Measurements from ENCODE around the gene KIF3A. TPM values are rescaled to one million over a fixed set of nuclear protein-coding genes. Genes with fewer than 3 reads are reported as not detected.

Gene KIF3A
- total RNA-seq, 1 experiment from 2014 or later = 12.7 TPM

DNA sequence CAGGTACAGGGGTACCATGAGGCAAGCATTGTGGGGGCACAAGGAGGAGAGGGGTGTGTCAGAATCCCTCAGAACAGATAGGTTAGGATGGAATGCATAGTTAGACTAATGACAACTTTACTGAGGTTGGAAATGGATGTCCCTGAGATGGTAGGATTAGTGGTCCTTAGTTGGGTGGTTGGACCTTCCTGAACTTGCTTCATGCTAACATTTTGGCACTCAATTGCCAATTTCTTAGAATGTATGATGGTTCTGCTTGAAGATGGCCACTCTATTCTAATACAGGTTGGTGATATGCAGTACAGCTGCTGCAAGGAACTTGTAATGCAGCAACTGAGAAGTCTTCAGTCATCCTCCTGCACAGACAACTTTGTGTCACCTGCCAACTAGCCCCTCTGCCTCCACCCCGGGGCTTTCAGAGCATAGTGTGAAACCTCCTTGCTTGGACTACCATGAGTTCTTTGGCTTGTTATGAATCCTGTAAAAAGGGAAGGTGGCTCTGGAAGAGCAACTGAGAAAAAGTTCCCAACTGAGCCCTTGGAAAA lies 15.3 kb upstream of the KIF3A start:
- no peak overlapping the region for H3K27ac ChIP-seq (ENCODE audit: low read depth, low read length)
- H3K4me1 ChIP-seq (ENCODE audit: control insufficient read depth in 1 of 2, insufficient read depth in 2 of 2, low read length in 2 of 2) = no peaks in the 10 kb centered on the region
- no peak overlapping the region for H3K4me3 ChIP-seq (replicated peaks in 1 of 2; ENCODE audit: low read depth in 1 of 2, low read length in 2 of 2)
- RAD21 ChIA-PET (ENCODE audit: low non-redundant PET in 1 of 2, low total read pairs in 2 of 2, uncharacterized antibody in 2 of 2, unreplicated experiment in 2 of 2) = no interaction called here
- no peaks in the 10 kb centered on the region for H3K9me2 ChIP-seq (ENCODE audit: insufficient read depth)
- CTCF ChIA-PET = interaction anchor here (2.0 kb wide), 1 partner anchor 68 kb away, joined by 8 read pairs; no protein-coding TSS in a partner anchor
- no peaks in the 10 kb centered on the region for H4K20me1 ChIP-seq (ENCODE audit: insufficient read depth)
- no peak for DNase-seq (ENCODE audit: low read depth, low spot score)
- POLR2A ChIA-PET = interaction anchor here (1.1 kb wide), 1 partner anchor 24 kb away, joined by 3 read pairs; no protein-coding TSS in a partner anchor
- no peak overlapping the region for H3K9ac ChIP-seq (ENCODE audit: low read length)
- H3K36me3 ChIP-seq (ENCODE audit: control insufficient read depth in 1 of 2, insufficient read depth in 2 of 2, low read length in 2 of 2) = no peaks in the 10 kb centered on the region
- no peak overlapping the region for H2AFZ ChIP-seq (ENCODE audit: low read depth, low read length, poor library complexity, severe bottlenecking)
- no peaks in the 10 kb centered on the region for H3K27me3 ChIP-seq (ENCODE audit: insufficient read depth, low read length)
- no peaks in the 10 kb centered on the region for H3K79me2 ChIP-seq (ENCODE audit: insufficient read depth, low read length)
- ATAC-seq = no peak
- intact Hi-C loops (cut with micrococcal nuclease) = loop anchor here (2.0 kb wide), 1 partner anchor 68 kb away; no protein-coding TSS in a partner anchor
- H3K9me3 ChIP-seq (ENCODE audit: control insufficient read depth in 1 of 2, insufficient read depth in 1 of 2, low read depth in 1 of 2, low read length in 2 of 2) = no peaks in the 10 kb centered on the region
- H3K4me2 ChIP-seq (ENCODE audit: low read length) = no peak overlapping the region; the same call in 1 of the 2 replicates
- TF ChIP-seq, protein P1, sequence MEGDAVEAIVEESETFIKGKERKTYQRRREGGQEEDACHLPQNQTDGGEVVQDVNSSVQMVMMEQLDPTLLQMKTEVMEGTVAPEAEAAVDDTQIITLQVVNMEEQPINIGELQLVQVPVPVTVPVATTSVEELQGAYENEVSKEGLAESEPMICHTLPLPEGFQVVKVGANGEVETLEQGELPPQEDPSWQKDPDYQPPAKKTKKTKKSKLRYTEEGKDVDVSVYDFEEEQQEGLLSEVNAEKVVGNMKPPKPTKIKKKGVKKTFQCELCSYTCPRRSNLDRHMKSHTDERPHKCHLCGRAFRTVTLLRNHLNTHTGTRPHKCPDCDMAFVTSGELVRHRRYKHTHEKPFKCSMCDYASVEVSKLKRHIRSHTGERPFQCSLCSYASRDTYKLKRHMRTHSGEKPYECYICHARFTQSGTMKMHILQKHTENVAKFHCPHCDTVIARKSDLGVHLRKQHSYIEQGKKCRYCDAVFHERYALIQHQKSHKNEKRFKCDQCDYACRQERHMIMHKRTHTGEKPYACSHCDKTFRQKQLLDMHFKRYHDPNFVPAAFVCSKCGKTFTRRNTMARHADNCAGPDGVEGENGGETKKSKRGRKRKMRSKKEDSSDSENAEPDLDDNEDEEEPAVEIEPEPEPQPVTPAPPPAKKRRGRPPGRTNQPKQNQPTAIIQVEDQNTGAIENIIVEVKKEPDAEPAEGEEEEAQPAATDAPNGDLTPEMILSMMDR (IDR thresholded peaks at IDR 0.05 in 2 of 3, conservative IDR thresholded peaks at IDR 0.05 in 1 of 3; ENCODE audit: borderline replicate concordance in 1 of 3, insufficient read depth in 1 of 3, low read depth in 2 of 3, low read length in 2 of 3) = no peak
- TF ChIP-seq CBX3 (IDR thresholded peaks at IDR 0.05; ENCODE audit: low read depth) = no peak
- no peak for TF ChIP-seq ELF1 (IDR thresholded peaks at IDR 0.05; ENCODE audit: borderline replicate concordance, low read depth)
- TF ChIP-seq, protein P2, sequence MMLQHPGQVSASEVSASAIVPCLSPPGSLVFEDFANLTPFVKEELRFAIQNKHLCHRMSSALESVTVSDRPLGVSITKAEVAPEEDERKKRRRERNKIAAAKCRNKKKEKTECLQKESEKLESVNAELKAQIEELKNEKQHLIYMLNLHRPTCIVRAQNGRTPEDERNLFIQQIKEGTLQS (IDR thresholded peaks at IDR 0.05) = no peak
- no peak for TF ChIP-seq EZH2 (IDR thresholded peaks at IDR 0.05)
- no peak for TF ChIP-seq SP1 (IDR thresholded peaks at IDR 0.05; ENCODE audit: low read depth)
- no peak for TF ChIP-seq YY1 (IDR thresholded peaks at IDR 0.05; ENCODE audit: extremely low read depth, insufficient replicate concordance, low read depth, low read length)
- no peak for TF ChIP-seq ZNF274 (IDR thresholded peaks at IDR 0.05; ENCODE audit: low read depth, low read length)
- TF ChIP-seq, protein P3, sequence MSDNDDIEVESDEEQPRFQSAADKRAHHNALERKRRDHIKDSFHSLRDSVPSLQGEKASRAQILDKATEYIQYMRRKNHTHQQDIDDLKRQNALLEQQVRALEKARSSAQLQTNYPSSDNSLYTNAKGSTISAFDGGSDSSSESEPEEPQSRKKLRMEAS (IDR thresholded peaks at IDR 0.05) = no peak
- no peak for TF ChIP-seq FOSL1 (IDR thresholded peaks at IDR 0.05; ENCODE audit: low read depth)
- TF ChIP-seq, protein P4, sequence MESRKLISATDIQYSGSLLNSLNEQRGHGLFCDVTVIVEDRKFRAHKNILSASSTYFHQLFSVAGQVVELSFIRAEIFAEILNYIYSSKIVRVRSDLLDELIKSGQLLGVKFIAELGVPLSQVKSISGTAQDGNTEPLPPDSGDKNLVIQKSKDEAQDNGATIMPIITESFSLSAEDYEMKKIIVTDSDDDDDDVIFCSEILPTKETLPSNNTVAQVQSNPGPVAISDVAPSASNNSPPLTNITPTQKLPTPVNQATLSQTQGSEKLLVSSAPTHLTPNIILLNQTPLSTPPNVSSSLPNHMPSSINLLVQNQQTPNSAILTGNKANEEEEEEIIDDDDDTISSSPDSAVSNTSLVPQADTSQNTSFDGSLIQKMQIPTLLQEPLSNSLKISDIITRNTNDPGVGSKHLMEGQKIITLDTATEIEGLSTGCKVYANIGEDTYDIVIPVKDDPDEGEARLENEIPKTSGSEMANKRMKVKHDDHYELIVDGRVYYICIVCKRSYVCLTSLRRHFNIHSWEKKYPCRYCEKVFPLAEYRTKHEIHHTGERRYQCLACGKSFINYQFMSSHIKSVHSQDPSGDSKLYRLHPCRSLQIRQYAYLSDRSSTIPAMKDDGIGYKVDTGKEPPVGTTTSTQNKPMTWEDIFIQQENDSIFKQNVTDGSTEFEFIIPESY (IDR thresholded peaks at IDR 0.05; ENCODE audit: extremely low read depth, insufficient replicate concordance, low read length) = no peak
- no peak for TF ChIP-seq EZH2phosphoT487 (IDR thresholded peaks at IDR 0.05; ENCODE audit: borderline replicate concordance)
- no peak for TF ChIP-seq SIN3A (IDR thresholded peaks at IDR 0.05; ENCODE audit: low read depth)
- TF ChIP-seq EGR1 (IDR thresholded peaks at IDR 0.05; ENCODE audit: low read depth) = no peak
- TF ChIP-seq, protein P5, sequence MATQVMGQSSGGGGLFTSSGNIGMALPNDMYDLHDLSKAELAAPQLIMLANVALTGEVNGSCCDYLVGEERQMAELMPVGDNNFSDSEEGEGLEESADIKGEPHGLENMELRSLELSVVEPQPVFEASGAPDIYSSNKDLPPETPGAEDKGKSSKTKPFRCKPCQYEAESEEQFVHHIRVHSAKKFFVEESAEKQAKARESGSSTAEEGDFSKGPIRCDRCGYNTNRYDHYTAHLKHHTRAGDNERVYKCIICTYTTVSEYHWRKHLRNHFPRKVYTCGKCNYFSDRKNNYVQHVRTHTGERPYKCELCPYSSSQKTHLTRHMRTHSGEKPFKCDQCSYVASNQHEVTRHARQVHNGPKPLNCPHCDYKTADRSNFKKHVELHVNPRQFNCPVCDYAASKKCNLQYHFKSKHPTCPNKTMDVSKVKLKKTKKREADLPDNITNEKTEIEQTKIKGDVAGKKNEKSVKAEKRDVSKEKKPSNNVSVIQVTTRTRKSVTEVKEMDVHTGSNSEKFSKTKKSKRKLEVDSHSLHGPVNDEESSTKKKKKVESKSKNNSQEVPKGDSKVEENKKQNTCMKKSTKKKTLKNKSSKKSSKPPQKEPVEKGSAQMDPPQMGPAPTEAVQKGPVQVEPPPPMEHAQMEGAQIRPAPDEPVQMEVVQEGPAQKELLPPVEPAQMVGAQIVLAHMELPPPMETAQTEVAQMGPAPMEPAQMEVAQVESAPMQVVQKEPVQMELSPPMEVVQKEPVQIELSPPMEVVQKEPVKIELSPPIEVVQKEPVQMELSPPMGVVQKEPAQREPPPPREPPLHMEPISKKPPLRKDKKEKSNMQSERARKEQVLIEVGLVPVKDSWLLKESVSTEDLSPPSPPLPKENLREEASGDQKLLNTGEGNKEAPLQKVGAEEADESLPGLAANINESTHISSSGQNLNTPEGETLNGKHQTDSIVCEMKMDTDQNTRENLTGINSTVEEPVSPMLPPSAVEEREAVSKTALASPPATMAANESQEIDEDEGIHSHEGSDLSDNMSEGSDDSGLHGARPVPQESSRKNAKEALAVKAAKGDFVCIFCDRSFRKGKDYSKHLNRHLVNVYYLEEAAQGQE (IDR thresholded peaks at IDR 0.05; ENCODE audit: low read depth) = no peak
- BruUV-seq (replicated peaks) = no TSS peak
